B cell (primary cell): ENCODE measurements around the gene KCNIP2. TPM values are rescaled to one million over a fixed set of nuclear protein-coding genes. Genes with fewer than 3 reads are reported as not detected.
A peak's percentile ranks its signal among the peaks of the same experiment; 100 is the strongest.

ENCODE experiments used
- ATAC-seq: fragments of 200-7000 bp; cut with Tn5 transposase; one replicate; pipeline ENCODE4 v1.10.0; 2021; ENCODE audit warnings: low read depth, mild to moderate bottlenecking, moderate number of reproducible peaks, moderate library complexity
- CTCF ChIA-PET: fragments of 350-600 bp; sonication (Branson Sonifier 250); formaldehyde crosslinking; loops from one replicate; lab custom pipeline; 2021; ENCODE audit warnings: antibody characterized with exemption, inconsistent platforms; lab: Charles Lee
- POLR2A ChIA-PET: fragments of 350-600 bp; sonication (Branson Sonifier 250); formaldehyde crosslinking; loops from one replicate; lab custom pipeline; 2021; ENCODE audit warnings: antibody characterized with exemption; lab: Charles Lee
- DNase-seq: peaks from one replicate; pipeline ENCODE4 v3.0.0; 2013
- H2AFZ ChIP-seq: 2 replicates; pipeline ENCODE4 v1.6.1; 2012; ENCODE audit warnings: mild to moderate bottlenecking, low read depth, low read length; ENCODE audit not compliant: insufficient read depth, poor library complexity, severe bottlenecking
- H3K27ac ChIP-seq, 2 donors: 1 replicate in 1 of 2; 2 replicates in 1 of 2; pipeline ENCODE4 v1.5.1; 2012 to 2013; ENCODE audit warnings: low read length in 2 of 2, mild to moderate bottlenecking in 2 of 2, moderate library complexity in 1 of 2
- H3K27me3 ChIP-seq, 4 experiments: fragments of 200-600 bp in 1 of 4; sonication (generic) in 1 of 4; replicated peaks in 1 of 4; 1 replicate in 2 of 4; 2 replicates in 2 of 4; pipeline versions ENCODE4 v1.6.1 to v1.7.0; 2013 to 2016; ENCODE audit warnings: low read length in 3 of 4, mild to moderate bottlenecking in 2 of 4, mixed read lengths in 1 of 4, moderate library complexity in 1 of 4; ENCODE audit not compliant: insufficient read depth in 4 of 4, control insufficient read depth in 3 of 4; ENCODE audit errors: control extremely low read depth in 1 of 4
- H3K36me3 ChIP-seq, 2 experiments: replicated peaks in 1 of 2; 1 replicate in 1 of 2; 2 replicates in 1 of 2; pipeline versions ENCODE4 v1.6.1 to v1.7.1; 2013; ENCODE audit warnings: low read length in 1 of 2; ENCODE audit not compliant: insufficient read depth in 2 of 2, control insufficient read depth in 1 of 2; ENCODE audit errors: control extremely low read depth in 1 of 2, extremely low read depth in 1 of 2
- H3K4me1 ChIP-seq, 2 donors: fragments of 200-600 bp in 1 of 2; sonication (generic) in 1 of 2; 1 replicate in 1 of 2; 2 replicates in 1 of 2; pipeline versions ENCODE4 v1.5.1 to v1.6.1; 2013 to 2017; ENCODE audit warnings: low read length in 2 of 2; ENCODE audit not compliant: control insufficient read depth in 2 of 2, insufficient read depth in 2 of 2
- H3K4me2 ChIP-seq: replicated peaks from 2 replicates; pipeline ENCODE3; 2012; ENCODE audit warnings: mild to moderate bottlenecking, low read depth, low read length; ENCODE audit not compliant: poor library complexity, severe bottlenecking
- H3K4me3 ChIP-seq, 5 experiments: fragments of 200-600 bp in 1 of 5; sonication (generic) in 1 of 5; 1 replicate in 3 of 5; 2 replicates in 2 of 5; pipeline versions ENCODE4 v1.5.1 to v1.7.0; 2011 to 2016; ENCODE audit warnings: low read length in 4 of 5, mild to moderate bottlenecking in 4 of 5, low read depth in 2 of 5, control low read depth in 1 of 5, moderate library complexity in 1 of 5; ENCODE audit not compliant: insufficient read depth in 1 of 5; ENCODE audit errors: control extremely low read depth in 1 of 5, extremely low read depth in 1 of 5
- H3K79me2 ChIP-seq: fragments of 200-600 bp; sonication (generic); one replicate; pipeline ENCODE4 v1.6.0; 2016; ENCODE audit warnings: low read length; ENCODE audit not compliant: control insufficient read depth, insufficient read depth
- H3K9ac ChIP-seq: fragments of 200-600 bp; sonication (generic); 2 replicates; pipeline ENCODE4 v1.6.1; 2017; ENCODE audit warnings: mild to moderate bottlenecking, low read length, moderate library complexity
- H3K9me3 ChIP-seq, 3 donors: one replicate each; pipeline versions ENCODE4 v1.6.1 to v1.7.1; 2013; ENCODE audit warnings: low read length in 2 of 3; ENCODE audit not compliant: control insufficient read depth in 2 of 3, insufficient read depth in 1 of 3; ENCODE audit errors: control extremely low read depth in 1 of 3
- H4K20me1 ChIP-seq: 2 replicates; pipeline ENCODE4 v1.6.0; 2012; ENCODE audit warnings: mild to moderate bottlenecking, low read length; ENCODE audit not compliant: insufficient read depth, control insufficient read depth, poor library complexity, severe bottlenecking
- H3K27ac Mint-ChIP-seq: one replicate; pipeline ENCODE4 v1.8.0; 2021; ENCODE audit warnings: mixed read lengths
- H3K27me3 Mint-ChIP-seq: one replicate; pipeline ENCODE4 v1.8.0; 2021; ENCODE audit warnings: mixed read lengths
- H3K4me1 Mint-ChIP-seq: one replicate; pipeline ENCODE4 v1.8.0; 2021; ENCODE audit warnings: mixed read lengths
- H3K4me3 Mint-ChIP-seq: one replicate; pipeline ENCODE4 v1.8.0; 2021; ENCODE audit warnings: mixed read lengths
- H3K9me3 Mint-ChIP-seq: one replicate; pipeline ENCODE4 v1.8.0; 2022; ENCODE audit warnings: mixed read lengths; ENCODE audit not compliant: insufficient read depth
- EZH2 ChIP-seq: IDR thresholded peaks from 2 replicates; pipeline ENCODE4 v1.6.1; 2012; ENCODE audit warnings: borderline replicate concordance, low read depth, mild to moderate bottlenecking, moderate library complexity, low read length; ENCODE audit not compliant: insufficient read depth, poor library complexity, severe bottlenecking
- WGBS: methylation state at CpG from one replicate; pipeline ENCODE4 v1.1.5; 2013; ENCODE audit warnings: missing lambda C conversion rate; ENCODE audit not compliant: insufficient coverage; 5-methylcytosine and 5-hydroxymethylcytosine counted together
- intact Hi-C: fragments of 100-400 bp; cut with micrococcal nuclease; formaldehyde crosslinking; loops from one replicate; pipeline ENCODE4 v1.10.0; 2022
- polyA plus RNA-seq: library from polyadenylated mRNA; depleted of rRNA; stranded (reverse); fragments of >200 nt; gene quantifications from 2 replicates; pipeline ENCODE4 v1.2.3, GENCODE V29; 2012
- total RNA-seq, 2 donors: library from RNA; stranded (reverse); fragments of 120-200 nt in 1 of 2; gene quantifications; 1 replicate in 1 of 2; 2 replicates in 1 of 2; pipeline versions ENCODE4 v1.2.3 to v1.2.4, GENCODE V29; 2013 to 2022
- TF ChIP-seq, protein P1 (sequence below): fragments of 200-600 bp; IDR thresholded peaks from one replicate; pipeline ENCODE4 v1.8.0; 2022; ENCODE audit warnings: antibody characterized with exemption, mild to moderate bottlenecking

Gene KCNIP2
- total and polyA plus RNA-seq, 2 donors (not counting 1 experiment from before 2014, with no cell fraction given): 3.5 to 34.7 TPM

GRCh38 chr10:101848894-101849351 is 5.3 kb upstream of the KCNIP2 start:
- no peak overlapping the region for H3K9ac ChIP-seq
- H3K79me2 ChIP-seq: peaks cover 24% of the 10 kb centered on the region
- no peak overlapping the region for H3K27ac ChIP-seq
- intact Hi-C loops: no loop called here
- H3K9me3 Mint-ChIP-seq: no peaks in the 10 kb centered on the region
- no peak overlapping the region for H3K4me3 Mint-ChIP-seq
- no peaks in the 10 kb centered on the region for H3K27me3 ChIP-seq
- no peak for ATAC-seq
- H3K27ac Mint-ChIP-seq: peak overlapping the region; percentile 37
- no peaks in the 10 kb centered on the region for H3K27me3 Mint-ChIP-seq
- H3K4me1 ChIP-seq: peaks cover 9 to 12% of the 10 kb centered on the region in 2 donors
- no peak overlapping the region for H3K4me3 ChIP-seq
- H4K20me1 ChIP-seq: peaks cover 8% of the 10 kb centered on the region
- no peak for DNase-seq
- no peak overlapping the region for H2AFZ ChIP-seq
- no peaks in the 10 kb centered on the region for H3K9me3 ChIP-seq
- CTCF ChIA-PET: interaction anchor here (0.8 to 4.0 kb wide), 5 partner anchors 8 to 224 kb away, joined by 3 to 23 read pairs (median 5); no protein-coding TSS in a partner anchor
- 89% methylated on average over 3 of the region's 3 CpGs for WGBS
- H3K36me3 ChIP-seq: peaks cover 0 to 42% of the 10 kb centered on the region in 2 experiments
- H3K4me2 ChIP-seq: no peak overlapping the region
- POLR2A ChIA-PET: interaction anchor here (1.0 kb wide), 1 partner anchor 8 kb away, joined by 3 read pairs; no protein-coding TSS in a partner anchor
- no peak for TF ChIP-seq EZH2
- TF ChIP-seq, protein P1, sequence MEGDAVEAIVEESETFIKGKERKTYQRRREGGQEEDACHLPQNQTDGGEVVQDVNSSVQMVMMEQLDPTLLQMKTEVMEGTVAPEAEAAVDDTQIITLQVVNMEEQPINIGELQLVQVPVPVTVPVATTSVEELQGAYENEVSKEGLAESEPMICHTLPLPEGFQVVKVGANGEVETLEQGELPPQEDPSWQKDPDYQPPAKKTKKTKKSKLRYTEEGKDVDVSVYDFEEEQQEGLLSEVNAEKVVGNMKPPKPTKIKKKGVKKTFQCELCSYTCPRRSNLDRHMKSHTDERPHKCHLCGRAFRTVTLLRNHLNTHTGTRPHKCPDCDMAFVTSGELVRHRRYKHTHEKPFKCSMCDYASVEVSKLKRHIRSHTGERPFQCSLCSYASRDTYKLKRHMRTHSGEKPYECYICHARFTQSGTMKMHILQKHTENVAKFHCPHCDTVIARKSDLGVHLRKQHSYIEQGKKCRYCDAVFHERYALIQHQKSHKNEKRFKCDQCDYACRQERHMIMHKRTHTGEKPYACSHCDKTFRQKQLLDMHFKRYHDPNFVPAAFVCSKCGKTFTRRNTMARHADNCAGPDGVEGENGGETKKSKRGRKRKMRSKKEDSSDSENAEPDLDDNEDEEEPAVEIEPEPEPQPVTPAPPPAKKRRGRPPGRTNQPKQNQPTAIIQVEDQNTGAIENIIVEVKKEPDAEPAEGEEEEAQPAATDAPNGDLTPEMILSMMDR: no peak
- H3K4me1 Mint-ChIP-seq: peaks cover 10% of the 10 kb centered on the region

DNA sequence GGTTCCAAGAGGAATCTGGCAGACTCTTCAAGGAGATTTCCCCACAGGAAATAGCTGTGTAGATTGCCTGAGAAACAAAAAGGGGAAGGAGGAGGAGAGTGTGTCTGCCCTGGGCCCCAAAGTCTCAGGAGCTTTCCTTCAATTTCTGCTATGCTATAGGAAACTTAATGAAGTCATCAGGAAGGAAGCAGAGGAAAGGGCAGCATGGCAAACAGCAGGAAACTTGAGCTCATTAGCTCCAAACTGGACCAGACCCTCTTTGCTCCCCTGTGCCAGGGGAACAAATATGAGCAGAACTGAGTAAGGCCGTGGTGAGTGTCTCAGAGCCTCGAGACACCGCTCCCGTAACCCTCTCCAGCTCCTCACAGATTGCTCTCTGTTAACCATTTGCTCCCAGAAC is 4.8 kb upstream of the KCNIP2 start:
- ATAC-seq: no peak

More for the DNA sequence above, 4.8 kb upstream of the KCNIP2 start:
- no peak overlapping the region for H3K27ac Mint-ChIP-seq
- no peaks in the 10 kb centered on the region for H3K27me3 Mint-ChIP-seq
- intact Hi-C loops: no loop called here
- peaks cover 24% of the 10 kb centered on the region for H3K79me2 ChIP-seq
- 92% methylated on average over 4 of the region's 4 CpGs for WGBS
- H4K20me1 ChIP-seq: peaks cover 7% of the 10 kb centered on the region
- no peak overlapping the region for H3K9ac ChIP-seq
- DNase-seq: no peak
- CTCF ChIA-PET: interaction anchor here (0.8 to 4.0 kb wide), 4 partner anchors 9 to 225 kb away, joined by 3 to 23 read pairs (median 5); no protein-coding TSS in a partner anchor
- TF ChIP-seq, protein P1: no peak
- TF ChIP-seq EZH2: no peak
- peaks cover 9 to 13% of the 10 kb centered on the region in 2 donors for H3K4me1 ChIP-seq
- POLR2A ChIA-PET: no interaction called here
- H3K4me3 Mint-ChIP-seq: no peak overlapping the region
- H3K27ac ChIP-seq: no peak overlapping the region
- no peak overlapping the region for H2AFZ ChIP-seq
- H3K27me3 ChIP-seq: no peaks in the 10 kb centered on the region
- peaks cover 10% of the 10 kb centered on the region for H3K4me1 Mint-ChIP-seq
- no peaks in the 10 kb centered on the region for H3K9me3 ChIP-seq
- no peaks in the 10 kb centered on the region for H3K9me3 Mint-ChIP-seq
- no peak overlapping the region for H3K4me2 ChIP-seq
- no peak overlapping the region for H3K4me3 ChIP-seq
- H3K36me3 ChIP-seq: peaks cover 0 to 42% of the 10 kb centered on the region in 2 experiments
